WERI-Rb-1 (cell line): ENCODE measurements around the gene CLDN7.
A peak's percentile ranks its signal among the peaks of the same experiment; 100 is the strongest.

Source experiments
- DNase-seq: peaks from one replicate; pipeline ENCODE4 v3.0.0-alpha.2; 2020
- H3K27ac ChIP-seq: fragments of 250-450 bp; sonication (Bioruptor Pico); 2 replicates; pipeline ENCODE4 v1.5.1; 2020; ENCODE audit warnings: mild to moderate bottlenecking, moderate library complexity
- H3K27me3 ChIP-seq: fragments of 250-450 bp; sonication (Bioruptor Pico); 2 replicates; pipeline ENCODE4 v1.5.1; 2021; ENCODE audit warnings: mild to moderate bottlenecking, low read depth, moderate library complexity; ENCODE audit not compliant: insufficient read depth, severe bottlenecking
- H3K36me3 ChIP-seq: fragments of 250-450 bp; sonication (Bioruptor Pico); 2 replicates; pipeline ENCODE4 v1.5.1; 2020; ENCODE audit warnings: mild to moderate bottlenecking, moderate library complexity
- H3K4me3 ChIP-seq: 2 replicates; pipeline ENCODE4 v1.5.1; 2011; ENCODE audit warnings: low read depth, mild to moderate bottlenecking, control low read depth, low read length
- H3K9me3 ChIP-seq: fragments of 250-450 bp; sonication (Bioruptor Pico); 2 replicates; pipeline ENCODE4 v1.5.1; 2021; ENCODE audit warnings: mild to moderate bottlenecking, moderate library complexity; ENCODE audit not compliant: severe bottlenecking
- CTCF ChIP-seq: IDR thresholded peaks from 2 replicates; pipeline ENCODE4 v1.5.1; 2011; ENCODE audit warnings: low read depth, mild to moderate bottlenecking, control low read depth, inconsistent platforms, low read length

The CLDN7 gene

GRCh38 chr17:7232114-7232513 lies 30.2 kb downstream of the CLDN7 start:
- TF ChIP-seq CTCF = no peak
- no peaks in the 10 kb centered on the region for H3K27me3 ChIP-seq
- DNase-seq = no peak
- H3K9me3 ChIP-seq = no peaks in the 10 kb centered on the region
- no peak overlapping the region for H3K27ac ChIP-seq
- peaks cover 77% of the 10 kb centered on the region for H3K36me3 ChIP-seq
- H3K4me3 ChIP-seq = peak overlapping the region; percentile 92; the same call in 1 of the 2 replicates

GRCh38 chr17:7229504-7229903 lies 32.8 kb downstream of the CLDN7 start:
- Histone ChIP-seq H3K36me3 (peaks cover 77% of the 10 kb centered on the region), H3K27ac (no peak overlapping the region), H3K4me3 (no peak overlapping the region), H3K9me3 (no peaks in the 10 kb centered on the region), H3K27me3 (no peaks in the 10 kb centered on the region)
- no peak for DNase-seq
- TF ChIP-seq CTCF = no peak

GRCh38 chr17:7228920-7229319 lies 33.4 kb downstream of the CLDN7 start:
- no peak overlapping the region for H3K4me3 ChIP-seq
- no peaks in the 10 kb centered on the region for H3K27me3 ChIP-seq
- DNase-seq = no peak
- TF ChIP-seq CTCF = no peak
- H3K9me3 ChIP-seq = no peaks in the 10 kb centered on the region
- peaks cover 81% of the 10 kb centered on the region for H3K36me3 ChIP-seq
- no peak overlapping the region for H3K27ac ChIP-seq

GRCh38 chr17:7226721-7227710 lies 35.3 kb downstream of the CLDN7 start:
- no peak overlapping the region for H3K4me3 ChIP-seq
- H3K36me3 ChIP-seq = peaks cover 93% of the 10 kb centered on the region
- no peaks in the 10 kb centered on the region for H3K27me3 ChIP-seq
- DNase-seq = no peak
- no peaks in the 10 kb centered on the region for H3K9me3 ChIP-seq
- no peak for TF ChIP-seq CTCF
- no peak overlapping the region for H3K27ac ChIP-seq

GRCh38 chr17:7225711-7226331 lies 36.5 kb downstream of the CLDN7 start:
- H3K9me3 ChIP-seq = no peaks in the 10 kb centered on the region
- no peak overlapping the region for H3K27ac ChIP-seq
- DNase-seq = no peak
- H3K36me3 ChIP-seq = peaks cover 98% of the 10 kb centered on the region
- no peaks in the 10 kb centered on the region for H3K27me3 ChIP-seq
- no peak overlapping the region for H3K4me3 ChIP-seq
- TF ChIP-seq CTCF = no peak
